ENCODE measurements around the gene ZSWIM3. TPM values are rescaled to one million over a fixed set of nuclear protein-coding genes. Genes with fewer than 3 reads are reported as not detected.

ZSWIM3 gene
- total and polyA plus RNA-seq, 2 of the 13 experiments (the other 11 are each of a cell fraction or from before 2014, with no cell fraction given), result 5.2 to 5.8 TPM

DNA sequence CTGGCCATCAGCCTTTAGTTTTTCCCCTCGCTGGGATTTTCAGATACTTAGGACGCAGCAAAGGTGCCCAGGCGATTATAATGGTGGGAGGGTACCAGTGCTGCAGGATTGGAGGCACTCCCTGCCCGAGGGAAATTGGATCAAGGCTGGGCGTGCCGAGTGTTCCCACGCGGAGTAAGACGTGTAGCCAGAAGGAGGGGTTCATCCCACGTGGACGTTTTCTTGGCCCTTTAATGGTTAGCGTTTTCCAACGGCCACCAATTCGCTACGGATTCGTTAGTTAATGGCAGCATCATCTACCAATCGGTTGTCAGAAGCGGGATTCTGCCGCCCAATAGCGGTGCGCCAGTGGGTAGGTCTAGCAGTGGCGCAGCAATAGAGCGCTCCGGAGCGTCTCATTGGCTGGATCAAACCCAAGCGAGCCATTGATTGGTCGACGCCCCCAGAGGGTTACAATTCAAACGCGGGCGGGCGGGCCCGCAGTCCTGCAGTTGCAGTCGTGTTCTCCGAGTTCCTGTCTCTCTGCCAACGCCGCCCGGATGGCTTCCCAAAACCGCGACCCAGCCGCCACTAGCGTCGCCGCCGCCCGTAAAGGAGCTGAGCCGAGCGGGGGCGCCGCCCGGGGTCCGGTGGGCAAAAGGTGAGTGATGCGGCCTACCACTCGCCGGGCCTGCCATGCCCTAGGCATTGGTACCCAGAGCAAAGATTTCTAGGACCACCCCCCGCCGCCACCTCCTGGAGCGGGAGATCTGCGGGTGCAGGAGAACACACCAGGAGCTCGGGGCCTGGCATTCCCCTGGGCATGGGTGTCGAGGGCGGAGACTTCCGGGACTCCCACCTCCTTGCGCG is 45.0 kb upstream of the ZSWIM3 start, which contains the start of gene UBE2C (continued):
- TF ChIP-seq RCOR2 (CRISPR knock-in tag; IDR thresholded peaks at IDR 0.05) (no peak), ZNF558 (CRISPR knock-in tag; IDR thresholded peaks at IDR 0.05; ENCODE audit: borderline replicate concordance) (peak; percentile 80; the same call in 1 of the 2 replicates), ZNF350 (CRISPR knock-in tag; IDR thresholded peaks at IDR 0.05; ENCODE audit: borderline replicate concordance, low read depth) (no peak; the same call in 1 of the 2 replicates), KAT7 (CRISPR knock-in tag; IDR thresholded peaks at IDR 0.05; ENCODE audit: borderline replicate concordance) (peak; percentile 67), PAX8 (CRISPR knock-in tag; IDR thresholded peaks at IDR 0.05; ENCODE audit: borderline replicate concordance) (no peak), CBX1 (IDR thresholded peaks at IDR 0.05; ENCODE audit: low read depth) (no peak), ZFP90 (CRISPR knock-in tag; IDR thresholded peaks at IDR 0.05; ENCODE audit: borderline replicate concordance) (0 out of 2 replicates have a peak, but pooled peaks have one; percentile 41), GABPB1 (CRISPR knock-in tag; IDR thresholded peaks at IDR 0.05) (peak; percentile 63), MXD4 (CRISPR knock-in tag; IDR thresholded peaks at IDR 0.05) (0 out of 2 replicates have a peak, but pooled peaks have one; percentile 72), KLF6 (CRISPR knock-in tag; IDR thresholded peaks at IDR 0.05) (no peak), THAP9 (CRISPR knock-in tag; IDR thresholded peaks at IDR 0.05; ENCODE audit: borderline replicate concordance) (peak; percentile 75), ZNF839 (CRISPR knock-in tag; IDR thresholded peaks at IDR 0.05; ENCODE audit: borderline replicate concordance) (no peak), AFF4 (CRISPR knock-in tag; IDR thresholded peaks at IDR 0.05) (no peak), ZNF484 (CRISPR knock-in tag; IDR thresholded peaks at IDR 0.05; ENCODE audit: borderline replicate concordance, low read depth) (no peak), ISL2 (CRISPR knock-in tag; IDR thresholded peaks at IDR 0.05) (0 out of 2 replicates have a peak, but pooled peaks have one; percentile 22)
- TF ChIP-seq, protein P1, sequence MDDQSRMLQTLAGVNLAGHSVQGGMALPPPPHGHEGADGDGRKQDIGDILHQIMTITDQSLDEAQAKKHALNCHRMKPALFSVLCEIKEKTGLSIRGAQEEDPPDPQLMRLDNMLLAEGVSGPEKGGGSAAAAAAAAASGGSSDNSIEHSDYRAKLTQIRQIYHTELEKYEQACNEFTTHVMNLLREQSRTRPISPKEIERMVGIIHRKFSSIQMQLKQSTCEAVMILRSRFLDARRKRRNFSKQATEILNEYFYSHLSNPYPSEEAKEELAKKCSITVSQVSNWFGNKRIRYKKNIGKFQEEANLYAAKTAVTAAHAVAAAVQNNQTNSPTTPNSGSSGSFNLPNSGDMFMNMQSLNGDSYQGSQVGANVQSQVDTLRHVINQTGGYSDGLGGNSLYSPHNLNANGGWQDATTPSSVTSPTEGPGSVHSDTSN (CRISPR knock-in tag; IDR thresholded peaks at IDR 0.05; ENCODE audit: borderline replicate concordance), result no peak
- TF ChIP-seq, protein P2, sequence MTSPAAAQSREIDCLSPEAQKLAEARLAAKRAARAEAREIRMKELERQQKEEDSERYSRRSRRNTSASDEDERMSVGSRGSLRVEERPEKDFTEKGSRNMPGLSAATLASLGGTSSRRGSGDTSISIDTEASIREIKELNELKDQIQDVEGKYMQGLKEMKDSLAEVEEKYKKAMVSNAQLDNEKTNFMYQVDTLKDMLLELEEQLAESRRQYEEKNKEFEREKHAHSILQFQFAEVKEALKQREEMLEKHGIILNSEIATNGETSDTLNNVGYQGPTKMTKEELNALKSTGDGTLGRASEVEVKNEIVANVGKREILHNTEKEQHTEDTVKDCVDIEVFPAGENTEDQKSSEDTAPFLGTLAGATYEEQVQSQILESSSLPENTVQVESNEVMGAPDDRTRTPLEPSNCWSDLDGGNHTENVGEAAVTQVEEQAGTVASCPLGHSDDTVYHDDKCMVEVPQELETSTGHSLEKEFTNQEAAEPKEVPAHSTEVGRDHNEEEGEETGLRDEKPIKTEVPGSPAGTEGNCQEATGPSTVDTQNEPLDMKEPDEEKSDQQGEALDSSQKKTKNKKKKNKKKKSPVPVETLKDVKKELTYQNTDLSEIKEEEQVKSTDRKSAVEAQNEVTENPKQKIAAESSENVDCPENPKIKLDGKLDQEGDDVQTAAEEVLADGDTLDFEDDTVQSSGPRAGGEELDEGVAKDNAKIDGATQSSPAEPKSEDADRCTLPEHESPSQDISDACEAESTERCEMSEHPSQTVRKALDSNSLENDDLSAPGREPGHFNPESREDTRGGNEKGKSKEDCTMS (CRISPR knock-in tag; conservative IDR thresholded peaks at IDR 0.05), result no peak

All from HepG2 (cell line).